ENCODE results near the gene HOXB3.

Gene HOXB3

GRCh38 chr17:48506246-48506645 is 83.8 kb downstream of the HOXB3 start:
- no peak for DNase-seq

GRCh38 chr17:48505788-48506187 is 84.3 kb downstream of the HOXB3 start:
- no peak for DNase-seq

GRCh38 chr17:48504953-48505352 is 85.1 kb downstream of the HOXB3 start:
- DNase-seq = no peak

- no peak for DNase-seq
These were observed 86.3 kb downstream of the HOXB3 start for GRCh38 chr17:48503747-48504146.

GRCh38 chr17:48502901-48503300 is 87.1 kb downstream of the HOXB3 start:
- no peak for DNase-seq

GRCh38 chr17:48502312-48502711 is 87.7 kb downstream of the HOXB3 start:
- DNase-seq = no peak

GRCh38 chr17:48500435-48501426 is 89.3 kb downstream of the HOXB3 start:
- DNase-seq = no peak

GRCh38 chr17:48499735-48500434 is 90.2 kb downstream of the HOXB3 start:
- no peak for DNase-seq

GRCh38 chr17:48499248-48499647 is 90.8 kb downstream of the HOXB3 start:
- DNase-seq = no peak

Measured in amygdala (tissue), 56 donors.